ENCODE measurements around the gene AAR2. TPM values are rescaled to one million over a fixed set of nuclear protein-coding genes. Genes with fewer than 3 reads are reported as not detected.

AAR2 gene
- total RNA-seq, 1 donor from 2014 or later = 32.8 TPM

DNA sequence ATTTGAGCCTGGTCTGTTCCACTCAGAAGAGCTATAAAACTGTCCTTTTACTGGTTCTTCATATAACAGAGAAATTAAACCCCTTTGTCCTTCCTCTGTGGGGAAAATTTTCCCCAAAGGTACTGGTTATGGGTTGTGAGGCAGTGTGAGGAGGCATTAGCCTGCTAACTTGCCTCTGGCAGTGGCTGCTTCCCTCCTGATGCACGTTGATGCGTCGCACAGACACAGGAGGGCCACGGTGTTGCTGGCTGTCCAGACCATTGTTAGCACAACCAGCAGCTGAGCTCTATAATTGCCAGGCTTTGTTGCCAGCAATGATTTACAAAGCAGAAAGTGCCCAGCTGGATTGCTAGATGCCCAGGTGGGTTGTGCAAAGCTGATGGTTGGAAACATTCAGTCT, 10.1 kb downstream of the AAR2 start:
- Mint-ChIP-seq H3K27ac (ENCODE audit: unreplicated experiment) (no peak overlapping the region), H3K36me3 (ENCODE audit: unreplicated experiment) (peaks cover 39% of the 10 kb centered on the region), H3K9me3 (ENCODE audit: unreplicated experiment) (no peaks in the 10 kb centered on the region), H3K4me1 (ENCODE audit: unreplicated experiment) (no peaks in the 10 kb centered on the region), H3K4me3 (ENCODE audit: unreplicated experiment) (no peak overlapping the region), H3K27me3 (ENCODE audit: unreplicated experiment) (no peaks in the 10 kb centered on the region)
- no peak for DNase-seq (ENCODE audit: extremely low spot score, unreplicated experiment)
- TF ChIP-seq, protein P1, sequence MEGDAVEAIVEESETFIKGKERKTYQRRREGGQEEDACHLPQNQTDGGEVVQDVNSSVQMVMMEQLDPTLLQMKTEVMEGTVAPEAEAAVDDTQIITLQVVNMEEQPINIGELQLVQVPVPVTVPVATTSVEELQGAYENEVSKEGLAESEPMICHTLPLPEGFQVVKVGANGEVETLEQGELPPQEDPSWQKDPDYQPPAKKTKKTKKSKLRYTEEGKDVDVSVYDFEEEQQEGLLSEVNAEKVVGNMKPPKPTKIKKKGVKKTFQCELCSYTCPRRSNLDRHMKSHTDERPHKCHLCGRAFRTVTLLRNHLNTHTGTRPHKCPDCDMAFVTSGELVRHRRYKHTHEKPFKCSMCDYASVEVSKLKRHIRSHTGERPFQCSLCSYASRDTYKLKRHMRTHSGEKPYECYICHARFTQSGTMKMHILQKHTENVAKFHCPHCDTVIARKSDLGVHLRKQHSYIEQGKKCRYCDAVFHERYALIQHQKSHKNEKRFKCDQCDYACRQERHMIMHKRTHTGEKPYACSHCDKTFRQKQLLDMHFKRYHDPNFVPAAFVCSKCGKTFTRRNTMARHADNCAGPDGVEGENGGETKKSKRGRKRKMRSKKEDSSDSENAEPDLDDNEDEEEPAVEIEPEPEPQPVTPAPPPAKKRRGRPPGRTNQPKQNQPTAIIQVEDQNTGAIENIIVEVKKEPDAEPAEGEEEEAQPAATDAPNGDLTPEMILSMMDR (IDR thresholded peaks at IDR 0.05) = no peak

DNA sequence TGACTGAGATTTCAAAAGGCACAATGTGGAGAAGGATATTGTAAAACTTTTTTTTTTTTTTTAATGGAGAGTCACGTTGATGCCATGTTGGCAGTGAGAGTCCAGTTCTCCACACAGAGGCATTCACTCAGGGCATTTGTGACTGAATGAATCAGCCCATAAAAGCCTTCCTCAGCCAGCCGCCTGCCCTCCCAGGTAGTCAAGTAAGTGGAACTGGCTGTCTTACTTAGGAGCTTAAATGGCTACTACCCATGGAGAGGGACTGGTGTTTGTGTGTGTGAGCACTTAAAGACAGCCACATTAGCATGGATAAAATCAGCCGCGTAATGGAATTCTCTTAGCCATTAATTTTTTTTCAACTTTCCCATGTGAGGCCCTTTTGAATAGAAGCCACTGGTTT, 12.6 kb downstream of the AAR2 start:
- H3K27me3 Mint-ChIP-seq (ENCODE audit: unreplicated experiment) = no peaks in the 10 kb centered on the region
- H3K4me1 Mint-ChIP-seq (ENCODE audit: unreplicated experiment) = no peaks in the 10 kb centered on the region
- no peak overlapping the region for H3K27ac Mint-ChIP-seq (ENCODE audit: unreplicated experiment)
- peaks cover 44% of the 10 kb centered on the region for H3K36me3 Mint-ChIP-seq (ENCODE audit: unreplicated experiment)
- H3K9me3 Mint-ChIP-seq (ENCODE audit: unreplicated experiment) = no peaks in the 10 kb centered on the region
- TF ChIP-seq, protein P1 (IDR thresholded peaks at IDR 0.05) = no peak
- no peak overlapping the region for H3K4me3 Mint-ChIP-seq (ENCODE audit: unreplicated experiment)
- DNase-seq (ENCODE audit: extremely low spot score, unreplicated experiment) = no peak

DNA sequence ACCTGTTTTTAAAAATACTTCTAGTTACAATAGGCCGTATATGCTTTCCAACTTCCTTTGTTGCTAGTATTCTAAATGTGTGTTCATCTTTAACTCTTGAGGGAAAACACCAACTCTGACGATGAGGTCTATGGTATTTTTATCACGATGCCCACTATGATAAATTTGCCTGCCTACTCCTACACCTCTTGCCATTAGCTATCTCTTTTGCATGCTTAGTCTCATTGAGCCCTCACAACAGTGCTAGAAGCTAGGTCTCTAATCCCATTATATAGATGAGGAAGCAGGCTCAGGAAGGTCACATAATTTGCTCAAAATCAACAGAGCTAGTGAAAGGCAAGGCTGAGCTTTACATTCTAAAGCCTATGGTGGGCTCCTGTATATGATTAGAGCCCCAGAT, 13.2 kb downstream of the AAR2 start:
- no peak overlapping the region for H3K4me3 Mint-ChIP-seq (ENCODE audit: unreplicated experiment)
- H3K27me3 Mint-ChIP-seq (ENCODE audit: unreplicated experiment) = no peaks in the 10 kb centered on the region
- DNase-seq (ENCODE audit: extremely low spot score, unreplicated experiment) = no peak
- H3K36me3 Mint-ChIP-seq (ENCODE audit: unreplicated experiment) = peaks cover 42% of the 10 kb centered on the region
- TF ChIP-seq, protein P1 (IDR thresholded peaks at IDR 0.05) = no peak
- no peaks in the 10 kb centered on the region for H3K4me1 Mint-ChIP-seq (ENCODE audit: unreplicated experiment)
- no peaks in the 10 kb centered on the region for H3K9me3 Mint-ChIP-seq (ENCODE audit: unreplicated experiment)
- H3K27ac Mint-ChIP-seq (ENCODE audit: unreplicated experiment) = no peak overlapping the region

DNA sequence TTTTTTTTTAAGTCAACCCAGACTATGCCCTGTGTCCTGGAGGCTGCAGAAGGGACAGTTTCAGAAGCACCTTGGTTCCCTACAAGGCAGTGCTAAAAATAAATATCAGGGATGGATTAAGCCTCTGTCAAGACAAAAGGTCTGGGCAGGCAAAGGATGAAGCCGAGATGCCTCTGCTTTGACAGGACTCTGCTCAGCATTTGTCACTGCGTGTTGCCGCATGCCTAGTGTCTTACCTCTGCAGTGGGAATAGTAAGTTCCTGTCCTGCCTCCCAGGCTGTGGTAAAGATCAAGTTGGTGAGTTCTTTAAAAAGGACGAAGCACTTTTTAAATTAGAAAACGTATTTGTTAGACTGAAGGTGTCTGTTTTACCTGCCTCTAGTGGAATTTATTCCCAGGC, 15.1 kb downstream of the AAR2 start:
- Mint-ChIP-seq H3K9me3 (ENCODE audit: unreplicated experiment) (no peaks in the 10 kb centered on the region), H3K27ac (ENCODE audit: unreplicated experiment) (no peak overlapping the region), H3K27me3 (ENCODE audit: unreplicated experiment) (no peaks in the 10 kb centered on the region), H3K4me3 (ENCODE audit: unreplicated experiment) (no peak overlapping the region), H3K36me3 (ENCODE audit: unreplicated experiment) (peaks cover 40% of the 10 kb centered on the region), H3K4me1 (ENCODE audit: unreplicated experiment) (no peaks in the 10 kb centered on the region)
- no peak for DNase-seq (ENCODE audit: extremely low spot score, unreplicated experiment)
- TF ChIP-seq, protein P1 (IDR thresholded peaks at IDR 0.05) = no peak

DNA sequence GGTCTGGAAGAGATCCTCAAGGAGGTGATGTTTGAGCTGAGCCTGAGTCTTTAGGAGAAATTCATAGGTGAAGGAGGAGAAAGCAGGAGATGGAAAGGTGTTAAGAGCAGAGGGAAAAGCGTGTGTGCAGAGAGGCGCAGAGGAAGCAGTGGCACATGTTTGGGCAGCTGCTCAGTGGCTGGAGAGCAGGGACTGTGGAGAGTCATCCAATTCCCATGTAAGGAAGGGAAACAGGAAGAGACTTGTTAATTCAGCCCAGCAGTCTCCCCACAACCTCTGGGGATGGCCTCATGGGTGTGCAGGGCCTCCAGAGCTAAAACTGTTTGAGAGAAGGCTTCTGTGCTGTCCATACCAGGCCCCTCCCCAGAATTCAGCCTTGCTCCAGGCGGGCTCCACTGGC, 16.2 kb downstream of the AAR2 start:
- TF ChIP-seq, protein P1 (IDR thresholded peaks at IDR 0.05) = no peak
- no peak overlapping the region for H3K4me3 Mint-ChIP-seq (ENCODE audit: unreplicated experiment)
- H3K9me3 Mint-ChIP-seq (ENCODE audit: unreplicated experiment) = no peaks in the 10 kb centered on the region
- no peak for DNase-seq (ENCODE audit: extremely low spot score, unreplicated experiment)
- no peak overlapping the region for H3K27ac Mint-ChIP-seq (ENCODE audit: unreplicated experiment)
- no peaks in the 10 kb centered on the region for H3K27me3 Mint-ChIP-seq (ENCODE audit: unreplicated experiment)
- no peaks in the 10 kb centered on the region for H3K4me1 Mint-ChIP-seq (ENCODE audit: unreplicated experiment)
- H3K36me3 Mint-ChIP-seq (ENCODE audit: unreplicated experiment) = peaks cover 49% of the 10 kb centered on the region

All from osteocyte (in vitro differentiated cells).